H54 (cell line): ENCODE data around the gene ELMO1.

ENCODE experiments used
- DNase-seq: peaks from one replicate; pipeline ENCODE4 v3.0.0; 2011; ENCODE audit warnings: low spot score, mixed read lengths; ENCODE audit not compliant: insufficient read length
- FAIRE-seq: peaks from 3 replicates; lab custom pipeline; 2011; peaks lifted over from hg19 to GRCh38; lab: Jason Lieb, UNC
- POLR2A ChIP-seq: IDR thresholded peaks from 2 replicates; pipeline ENCODE4 v1.6.1; 2011; ENCODE audit warnings: low read depth, mild to moderate bottlenecking, low read length

ELMO1 gene

GRCh38 chr7:37337522-37337921 is 111.1 kb downstream of the ELMO1 start:
- FAIRE-seq (no peak), DNase-seq (no peak)
- no peak for TF ChIP-seq POLR2A

- DNase-seq: no peak
- no peak for TF ChIP-seq POLR2A
- FAIRE-seq: no peak
These were observed 112.4 kb downstream of the ELMO1 start for GRCh38 chr7:37336259-37336658.

DNA sequence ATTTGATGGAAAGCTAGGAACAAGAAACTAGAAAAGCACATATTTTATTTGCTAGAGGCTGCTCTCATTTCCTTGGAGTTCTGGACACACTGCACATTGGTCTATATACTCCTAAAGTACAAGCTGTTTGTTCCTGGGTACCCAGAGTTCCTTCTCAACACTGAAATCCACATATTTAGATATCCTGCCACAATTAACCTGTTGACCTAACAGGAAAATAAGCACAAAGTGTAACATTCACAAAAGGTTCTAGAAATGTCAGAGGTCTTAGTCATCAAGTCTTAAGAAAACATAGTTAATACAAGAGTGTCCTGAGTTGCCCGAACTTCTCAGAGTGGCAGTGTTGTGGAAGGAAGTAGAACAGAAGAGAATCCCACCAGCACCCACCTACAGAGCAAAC is 115.6 kb downstream of the ELMO1 start:
- DNase-seq: no peak
- FAIRE-seq: no peak
- TF ChIP-seq POLR2A: no peak

DNA sequence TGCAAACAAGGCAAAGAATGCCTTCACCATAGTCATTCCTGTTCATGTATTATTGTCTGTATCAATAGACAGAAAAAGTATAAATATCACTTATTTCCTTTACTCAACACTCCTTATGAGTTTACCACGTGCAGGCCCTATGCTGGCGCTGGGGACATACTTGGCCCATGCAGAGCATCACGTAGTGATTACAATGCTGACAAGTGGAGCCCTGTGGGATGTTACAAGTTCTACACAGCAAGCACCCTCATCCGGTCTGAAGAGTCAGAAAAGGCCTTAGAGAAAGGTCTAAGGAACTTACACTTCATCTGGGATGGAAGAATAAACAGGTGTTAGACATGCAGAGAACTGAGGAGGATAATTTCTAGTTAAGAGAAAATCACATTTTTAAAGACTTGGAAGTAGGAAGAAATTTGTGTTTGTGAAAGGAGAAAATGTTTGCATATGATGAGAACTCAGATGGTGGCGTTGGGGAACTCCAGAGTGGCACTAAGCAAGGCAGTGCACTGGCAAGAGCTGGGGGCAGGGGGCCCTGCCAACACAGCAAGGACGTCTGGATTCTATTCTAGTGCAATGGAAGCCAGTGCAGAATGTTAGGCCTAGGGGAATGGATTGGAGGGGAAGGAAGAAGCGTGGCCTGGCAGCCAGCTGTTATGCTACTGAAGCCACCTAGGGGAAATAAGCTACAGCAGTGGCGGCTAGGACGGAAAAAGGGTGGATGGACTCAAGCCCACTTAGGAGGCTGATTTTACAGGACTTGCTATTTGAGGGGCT is 116.2 kb downstream of the ELMO1 start:
- DNase-seq: no peak
- no peak for FAIRE-seq
- no peak for TF ChIP-seq POLR2A

DNA sequence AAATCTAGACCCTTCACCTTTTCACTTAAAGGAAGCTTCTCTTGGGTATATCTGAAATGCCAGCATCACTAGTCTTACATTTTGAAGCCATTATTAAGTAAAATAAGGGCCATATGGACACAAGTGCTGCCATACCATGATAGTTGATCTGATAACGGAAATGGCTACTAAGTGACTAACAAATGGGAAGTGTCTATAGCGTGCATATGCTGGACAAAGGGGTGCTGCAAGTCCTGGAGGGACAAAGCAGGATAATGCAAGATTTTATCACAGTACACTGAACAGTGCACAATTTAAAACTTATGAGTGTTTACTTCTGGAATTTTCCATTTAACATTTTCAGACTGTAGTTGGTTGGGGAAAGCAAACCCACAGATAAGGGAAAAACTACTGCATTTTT is 117.9 kb downstream of the ELMO1 start:
- TF ChIP-seq POLR2A: no peak
- DNase-seq: no peak
- FAIRE-seq: no peak

GRCh38 chr7:37329940-37330339 is 118.7 kb downstream of the ELMO1 start:
- DNase-seq: no peak
- no peak for TF ChIP-seq POLR2A
- no peak for FAIRE-seq

DNA sequence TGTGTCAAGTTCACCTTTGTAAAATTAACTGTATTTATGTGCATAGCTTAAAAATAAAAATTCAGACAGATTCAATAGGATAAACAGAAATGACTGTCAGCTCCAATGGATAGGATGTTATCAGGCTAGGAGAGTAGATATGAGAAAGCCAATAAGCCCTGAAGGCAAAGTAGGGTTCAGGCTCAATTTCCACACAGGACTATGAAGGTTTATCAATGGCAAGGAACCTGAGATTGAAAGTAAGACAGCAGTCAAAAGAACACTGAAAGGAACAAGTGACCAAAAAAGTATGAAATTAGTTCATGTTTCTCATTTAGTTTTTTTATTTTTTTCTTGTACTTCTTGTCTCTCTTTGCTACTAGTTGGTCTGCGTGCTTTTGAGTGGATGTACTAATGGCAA is 121.4 kb downstream of the ELMO1 start:
- FAIRE-seq (no peak), DNase-seq (no peak)
- no peak for TF ChIP-seq POLR2A

DNA sequence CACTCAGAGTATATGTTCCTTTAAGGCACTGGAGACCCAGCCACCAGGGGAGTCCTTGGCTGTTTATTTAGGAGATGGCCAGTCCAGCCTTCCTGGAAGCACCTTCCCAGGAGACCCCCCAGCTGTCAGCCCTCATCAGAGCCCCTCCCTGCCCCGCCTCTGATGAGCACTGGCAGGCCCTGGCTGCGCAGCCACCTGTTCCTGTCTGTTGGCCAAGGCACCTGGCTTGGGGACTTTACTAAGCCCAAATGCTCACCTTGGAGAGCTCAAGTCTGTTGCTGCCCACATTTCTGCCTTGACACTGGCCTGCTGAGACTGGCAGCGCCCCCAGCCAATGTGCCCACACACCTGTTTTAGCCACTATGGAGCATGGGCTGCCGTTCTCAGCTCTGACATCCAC is 124.7 kb downstream of the ELMO1 start:
- DNase-seq: no peak
- TF ChIP-seq POLR2A: no peak
- no peak for FAIRE-seq

GRCh38 chr7:37322831-37323230 is 125.8 kb downstream of the ELMO1 start:
- FAIRE-seq (no peak), DNase-seq (no peak)
- TF ChIP-seq POLR2A: no peak

DNA sequence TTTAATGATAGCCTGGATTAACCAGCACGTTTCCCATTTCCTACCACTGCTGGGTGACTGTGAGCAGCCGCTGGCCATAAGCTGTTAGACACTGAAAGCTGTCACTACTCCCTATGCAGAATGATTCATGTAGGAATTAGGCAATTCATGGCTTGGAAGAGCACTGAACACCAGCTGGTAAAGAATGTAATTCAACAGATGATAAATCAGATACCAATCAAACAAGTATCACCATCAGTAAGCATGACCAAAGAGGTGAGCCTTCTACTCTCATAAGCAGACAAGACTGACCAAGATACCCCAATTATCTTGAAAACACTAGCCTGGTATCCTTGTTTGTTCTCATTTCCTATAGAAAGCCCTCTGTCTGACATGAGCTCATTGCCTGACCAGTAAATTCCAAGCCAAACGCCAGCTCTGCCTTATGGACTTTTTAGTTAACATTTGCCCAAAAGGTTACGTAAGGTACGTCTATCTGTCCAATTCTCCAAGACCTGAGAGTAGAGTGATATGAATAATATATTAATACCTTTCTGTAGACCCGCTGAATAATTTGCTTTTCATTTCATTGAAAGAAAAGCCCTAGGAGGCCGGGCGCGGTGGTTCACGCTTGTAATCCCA is 127.7 kb downstream of the ELMO1 start:
- no peak for TF ChIP-seq POLR2A
- FAIRE-seq: no peak
- no peak for DNase-seq

DNA sequence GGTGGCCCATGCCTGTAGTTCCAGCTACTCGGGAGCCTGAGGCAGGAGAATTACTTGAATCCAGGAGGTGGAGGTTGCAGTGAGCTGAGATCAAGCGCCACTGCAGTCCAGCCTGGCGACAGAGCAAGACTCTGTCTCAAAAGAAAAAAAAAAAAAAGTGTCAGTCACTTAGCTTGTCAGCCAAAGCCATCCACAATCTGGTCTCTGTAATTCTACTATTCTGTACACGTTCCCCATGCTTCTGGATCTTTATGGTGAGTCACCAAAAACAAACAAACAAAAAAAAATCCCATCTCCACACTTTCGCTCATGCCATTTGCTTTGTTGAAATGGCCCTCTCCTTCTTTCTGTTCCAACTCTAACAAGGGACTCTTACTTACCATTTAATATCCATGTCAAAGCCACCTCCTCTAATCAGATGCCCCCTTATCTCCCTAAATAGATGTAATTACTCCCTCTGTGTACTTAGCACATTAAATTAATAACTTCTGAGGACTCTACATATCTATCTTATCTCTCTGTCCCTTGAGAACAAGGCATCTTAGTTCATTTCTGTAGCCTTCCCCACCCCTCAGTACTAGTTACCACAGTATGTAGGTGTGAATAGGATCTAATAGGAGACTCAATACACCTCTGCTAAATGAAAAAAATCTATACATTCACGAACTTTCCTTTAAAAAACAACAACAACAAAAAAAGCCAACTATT is 128.4 kb downstream of the ELMO1 start:
- no peak for DNase-seq
- TF ChIP-seq POLR2A: no peak
- FAIRE-seq: no peak

DNA sequence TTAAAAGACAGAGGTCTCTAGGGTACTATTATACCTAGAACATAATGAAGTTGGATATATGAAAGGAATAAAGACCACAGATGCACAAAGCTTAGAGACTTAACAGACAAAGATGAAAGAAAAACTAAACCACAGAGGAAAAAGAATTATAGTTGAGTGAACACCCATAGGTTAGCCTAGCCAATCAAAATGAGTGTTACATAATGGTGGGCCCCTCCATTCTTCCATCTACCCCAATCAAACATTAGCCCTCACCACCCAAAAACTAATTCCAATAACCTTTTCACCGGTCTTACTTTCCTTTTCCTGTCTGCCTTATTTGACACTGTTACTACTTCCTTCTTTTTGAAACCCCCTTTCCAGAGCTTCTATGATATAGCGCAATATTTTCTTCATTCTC is 130.1 kb downstream of the ELMO1 start:
- FAIRE-seq (no peak), DNase-seq (no peak)
- TF ChIP-seq POLR2A: no peak

DNA sequence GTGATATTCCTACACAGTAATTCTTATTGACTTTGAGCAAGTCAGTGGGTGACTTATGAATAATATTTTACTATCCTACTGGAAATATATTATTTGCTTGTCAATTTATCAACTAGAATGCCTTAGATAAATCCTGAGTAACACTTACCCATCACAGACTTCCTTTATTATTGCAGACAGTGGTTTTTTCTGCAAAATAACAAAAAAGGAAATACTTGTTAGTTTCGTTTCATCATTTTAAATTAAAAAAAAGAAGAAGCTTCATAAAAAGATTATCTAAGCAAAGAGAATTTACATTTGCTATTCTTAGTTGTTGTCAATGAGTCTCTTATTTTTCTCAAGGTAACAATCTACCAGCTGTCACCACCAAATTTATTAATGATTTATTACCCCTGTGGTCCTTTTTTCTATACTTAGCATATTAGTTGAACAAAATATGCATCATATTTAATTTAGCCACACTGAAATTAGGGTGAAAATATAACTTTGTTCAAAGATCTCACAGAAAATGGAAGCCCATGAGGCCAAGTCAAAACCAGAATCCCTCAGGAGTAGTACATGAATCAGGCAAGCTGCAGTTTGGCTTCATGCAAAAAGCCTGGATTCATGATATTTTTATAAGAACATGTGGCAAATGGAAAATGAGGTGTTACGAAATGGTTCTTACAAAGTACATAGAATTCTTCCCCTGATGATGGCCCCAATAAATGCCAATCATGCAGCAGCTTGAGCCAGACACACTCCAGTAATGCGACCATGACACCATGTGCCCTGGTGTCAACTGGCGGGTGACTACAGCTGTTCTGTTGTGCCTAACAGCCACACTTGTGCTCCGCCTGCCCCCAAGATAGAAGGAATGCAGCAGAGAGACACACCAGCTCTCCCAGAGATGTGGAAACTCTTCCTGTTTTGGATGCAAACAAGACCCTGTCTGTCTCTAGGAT is 132.6 kb downstream of the ELMO1 start:
- no peak for TF ChIP-seq POLR2A
- no peak for DNase-seq
- FAIRE-seq: no peak
